Measurements from ENCODE around the gene PRF1.

DNA sequence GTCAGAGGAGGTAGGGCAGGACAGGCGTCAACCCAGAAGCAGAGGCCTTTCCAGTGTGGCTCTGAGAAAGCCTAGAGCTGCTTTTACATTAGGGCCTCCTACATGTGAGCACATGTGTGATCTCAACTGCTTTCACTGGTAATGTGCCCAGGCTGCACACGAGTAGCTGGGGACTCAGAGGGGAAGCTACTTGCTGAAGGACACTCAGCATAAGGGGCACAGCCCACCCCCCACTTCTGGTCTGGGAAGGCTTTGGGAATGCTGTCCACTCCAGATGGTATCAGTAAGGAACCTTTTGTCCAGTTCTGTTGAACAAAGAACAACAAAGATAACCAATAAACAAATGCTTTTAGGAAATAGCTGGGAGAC is 18.9 kb downstream of the PRF1 start:
- TF ChIP-seq, protein P1, sequence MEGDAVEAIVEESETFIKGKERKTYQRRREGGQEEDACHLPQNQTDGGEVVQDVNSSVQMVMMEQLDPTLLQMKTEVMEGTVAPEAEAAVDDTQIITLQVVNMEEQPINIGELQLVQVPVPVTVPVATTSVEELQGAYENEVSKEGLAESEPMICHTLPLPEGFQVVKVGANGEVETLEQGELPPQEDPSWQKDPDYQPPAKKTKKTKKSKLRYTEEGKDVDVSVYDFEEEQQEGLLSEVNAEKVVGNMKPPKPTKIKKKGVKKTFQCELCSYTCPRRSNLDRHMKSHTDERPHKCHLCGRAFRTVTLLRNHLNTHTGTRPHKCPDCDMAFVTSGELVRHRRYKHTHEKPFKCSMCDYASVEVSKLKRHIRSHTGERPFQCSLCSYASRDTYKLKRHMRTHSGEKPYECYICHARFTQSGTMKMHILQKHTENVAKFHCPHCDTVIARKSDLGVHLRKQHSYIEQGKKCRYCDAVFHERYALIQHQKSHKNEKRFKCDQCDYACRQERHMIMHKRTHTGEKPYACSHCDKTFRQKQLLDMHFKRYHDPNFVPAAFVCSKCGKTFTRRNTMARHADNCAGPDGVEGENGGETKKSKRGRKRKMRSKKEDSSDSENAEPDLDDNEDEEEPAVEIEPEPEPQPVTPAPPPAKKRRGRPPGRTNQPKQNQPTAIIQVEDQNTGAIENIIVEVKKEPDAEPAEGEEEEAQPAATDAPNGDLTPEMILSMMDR (IDR thresholded peaks at IDR 0.05), result no peak
- TF ChIP-seq POLR2A (IDR thresholded peaks at IDR 0.05), result no peak

Measured in esophagus squamous epithelium (tissue), 4 donors.